ENCODE data around the gene GPX3.

DNA sequence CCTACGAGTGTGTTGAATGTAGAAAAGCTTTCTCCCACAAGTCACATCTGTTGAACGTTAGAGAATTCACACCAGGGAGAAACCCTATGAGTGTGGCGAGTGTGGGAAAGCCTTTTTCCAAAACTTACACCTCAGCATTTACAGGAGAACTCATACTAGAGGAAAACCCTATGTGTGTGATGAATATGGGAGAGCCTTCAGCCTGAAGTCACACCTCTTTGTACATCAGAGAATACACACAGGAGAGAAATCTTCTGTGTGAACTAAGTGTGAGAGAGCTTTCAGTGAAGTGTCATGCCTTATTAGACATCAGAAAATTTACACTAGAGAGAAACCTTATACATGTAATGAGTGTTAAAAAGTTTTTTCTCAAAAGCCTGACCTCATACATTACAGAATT, 41.8 kb upstream of the GPX3 start:
- TF ChIP-seq, protein P1, sequence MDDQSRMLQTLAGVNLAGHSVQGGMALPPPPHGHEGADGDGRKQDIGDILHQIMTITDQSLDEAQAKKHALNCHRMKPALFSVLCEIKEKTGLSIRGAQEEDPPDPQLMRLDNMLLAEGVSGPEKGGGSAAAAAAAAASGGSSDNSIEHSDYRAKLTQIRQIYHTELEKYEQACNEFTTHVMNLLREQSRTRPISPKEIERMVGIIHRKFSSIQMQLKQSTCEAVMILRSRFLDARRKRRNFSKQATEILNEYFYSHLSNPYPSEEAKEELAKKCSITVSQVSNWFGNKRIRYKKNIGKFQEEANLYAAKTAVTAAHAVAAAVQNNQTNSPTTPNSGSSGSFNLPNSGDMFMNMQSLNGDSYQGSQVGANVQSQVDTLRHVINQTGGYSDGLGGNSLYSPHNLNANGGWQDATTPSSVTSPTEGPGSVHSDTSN (IDR thresholded peaks at IDR 0.05; ENCODE audit: insufficient replicate concordance, low read depth, low read length), result no peak
- TF ChIP-seq POLR2A (IDR thresholded peaks at IDR 0.05; ENCODE audit: low read depth, low read length), result no peak
- TF ChIP-seq SPI1 (IDR thresholded peaks at IDR 0.05; ENCODE audit: borderline replicate concordance, insufficient read depth, low read depth, low read length), result no peak
- TF ChIP-seq, protein P2, sequence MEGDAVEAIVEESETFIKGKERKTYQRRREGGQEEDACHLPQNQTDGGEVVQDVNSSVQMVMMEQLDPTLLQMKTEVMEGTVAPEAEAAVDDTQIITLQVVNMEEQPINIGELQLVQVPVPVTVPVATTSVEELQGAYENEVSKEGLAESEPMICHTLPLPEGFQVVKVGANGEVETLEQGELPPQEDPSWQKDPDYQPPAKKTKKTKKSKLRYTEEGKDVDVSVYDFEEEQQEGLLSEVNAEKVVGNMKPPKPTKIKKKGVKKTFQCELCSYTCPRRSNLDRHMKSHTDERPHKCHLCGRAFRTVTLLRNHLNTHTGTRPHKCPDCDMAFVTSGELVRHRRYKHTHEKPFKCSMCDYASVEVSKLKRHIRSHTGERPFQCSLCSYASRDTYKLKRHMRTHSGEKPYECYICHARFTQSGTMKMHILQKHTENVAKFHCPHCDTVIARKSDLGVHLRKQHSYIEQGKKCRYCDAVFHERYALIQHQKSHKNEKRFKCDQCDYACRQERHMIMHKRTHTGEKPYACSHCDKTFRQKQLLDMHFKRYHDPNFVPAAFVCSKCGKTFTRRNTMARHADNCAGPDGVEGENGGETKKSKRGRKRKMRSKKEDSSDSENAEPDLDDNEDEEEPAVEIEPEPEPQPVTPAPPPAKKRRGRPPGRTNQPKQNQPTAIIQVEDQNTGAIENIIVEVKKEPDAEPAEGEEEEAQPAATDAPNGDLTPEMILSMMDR (IDR thresholded peaks at IDR 0.05 in 2 of 3, conservative IDR thresholded peaks at IDR 0.05 in 1 of 3; ENCODE audit: control insufficient read depth in 2 of 3, extremely low read depth in 1 of 3, insufficient read depth in 1 of 3, low read depth in 3 of 3, low read length in 3 of 3), result no peak
- TF ChIP-seq EP300 (IDR thresholded peaks at IDR 0.05; ENCODE audit: borderline replicate concordance in 1 of 2, control insufficient read depth in 1 of 2, low read depth in 2 of 2, low read length in 2 of 2), result no peak
- TF ChIP-seq CHD4 (IDR thresholded peaks at IDR 0.05), result no peak
- TF ChIP-seq, protein P3, sequence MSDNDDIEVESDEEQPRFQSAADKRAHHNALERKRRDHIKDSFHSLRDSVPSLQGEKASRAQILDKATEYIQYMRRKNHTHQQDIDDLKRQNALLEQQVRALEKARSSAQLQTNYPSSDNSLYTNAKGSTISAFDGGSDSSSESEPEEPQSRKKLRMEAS (IDR thresholded peaks at IDR 0.05; ENCODE audit: low read depth, low read length), result no peak
- TF ChIP-seq NFXL1 (IDR thresholded peaks at IDR 0.05; ENCODE audit: borderline replicate concordance), result no peak
- TF ChIP-seq ASH2L (IDR thresholded peaks at IDR 0.05; ENCODE audit: borderline replicate concordance, low read depth), result no peak
- TF ChIP-seq PML (IDR thresholded peaks at IDR 0.05; ENCODE audit: low read length), result no peak
- TF ChIP-seq, protein P4, sequence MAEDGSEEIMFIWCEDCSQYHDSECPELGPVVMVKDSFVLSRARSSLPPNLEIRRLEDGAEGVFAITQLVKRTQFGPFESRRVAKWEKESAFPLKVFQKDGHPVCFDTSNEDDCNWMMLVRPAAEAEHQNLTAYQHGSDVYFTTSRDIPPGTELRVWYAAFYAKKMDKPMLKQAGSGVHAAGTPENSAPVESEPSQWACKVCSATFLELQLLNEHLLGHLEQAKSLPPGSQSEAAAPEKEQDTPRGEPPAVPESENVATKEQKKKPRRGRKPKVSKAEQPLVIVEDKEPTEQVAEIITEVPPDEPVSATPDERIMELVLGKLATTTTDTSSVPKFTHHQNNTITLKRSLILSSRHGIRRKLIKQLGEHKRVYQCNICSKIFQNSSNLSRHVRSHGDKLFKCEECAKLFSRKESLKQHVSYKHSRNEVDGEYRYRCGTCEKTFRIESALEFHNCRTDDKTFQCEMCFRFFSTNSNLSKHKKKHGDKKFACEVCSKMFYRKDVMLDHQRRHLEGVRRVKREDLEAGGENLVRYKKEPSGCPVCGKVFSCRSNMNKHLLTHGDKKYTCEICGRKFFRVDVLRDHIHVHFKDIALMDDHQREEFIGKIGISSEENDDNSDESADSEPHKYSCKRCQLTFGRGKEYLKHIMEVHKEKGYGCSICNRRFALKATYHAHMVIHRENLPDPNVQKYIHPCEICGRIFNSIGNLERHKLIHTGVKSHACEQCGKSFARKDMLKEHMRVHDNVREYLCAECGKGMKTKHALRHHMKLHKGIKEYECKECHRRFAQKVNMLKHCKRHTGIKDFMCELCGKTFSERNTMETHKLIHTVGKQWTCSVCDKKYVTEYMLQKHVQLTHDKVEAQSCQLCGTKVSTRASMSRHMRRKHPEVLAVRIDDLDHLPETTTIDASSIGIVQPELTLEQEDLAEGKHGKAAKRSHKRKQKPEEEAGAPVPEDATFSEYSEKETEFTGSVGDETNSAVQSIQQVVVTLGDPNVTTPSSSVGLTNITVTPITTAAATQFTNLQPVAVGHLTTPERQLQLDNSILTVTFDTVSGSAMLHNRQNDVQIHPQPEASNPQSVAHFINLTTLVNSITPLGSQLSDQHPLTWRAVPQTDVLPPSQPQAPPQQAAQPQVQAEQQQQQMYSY (CRISPR knock-in tag; IDR thresholded peaks at IDR 0.05), result no peak
- no peak for TF ChIP-seq TARDBP (IDR thresholded peaks at IDR 0.05; ENCODE audit: borderline replicate concordance)
- TF ChIP-seq, protein P5, sequence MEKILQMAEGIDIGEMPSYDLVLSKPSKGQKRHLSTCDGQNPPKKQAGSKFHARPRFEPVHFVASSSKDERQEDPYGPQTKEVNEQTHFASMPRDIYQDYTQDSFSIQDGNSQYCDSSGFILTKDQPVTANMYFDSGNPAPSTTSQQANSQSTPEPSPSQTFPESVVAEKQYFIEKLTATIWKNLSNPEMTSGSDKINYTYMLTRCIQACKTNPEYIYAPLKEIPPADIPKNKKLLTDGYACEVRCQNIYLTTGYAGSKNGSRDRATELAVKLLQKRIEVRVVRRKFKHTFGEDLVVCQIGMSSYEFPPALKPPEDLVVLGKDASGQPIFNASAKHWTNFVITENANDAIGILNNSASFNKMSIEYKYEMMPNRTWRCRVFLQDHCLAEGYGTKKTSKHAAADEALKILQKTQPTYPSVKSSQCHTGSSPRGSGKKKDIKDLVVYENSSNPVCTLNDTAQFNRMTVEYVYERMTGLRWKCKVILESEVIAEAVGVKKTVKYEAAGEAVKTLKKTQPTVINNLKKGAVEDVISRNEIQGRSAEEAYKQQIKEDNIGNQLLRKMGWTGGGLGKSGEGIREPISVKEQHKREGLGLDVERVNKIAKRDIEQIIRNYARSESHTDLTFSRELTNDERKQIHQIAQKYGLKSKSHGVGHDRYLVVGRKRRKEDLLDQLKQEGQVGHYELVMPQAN (conservative IDR thresholded peaks at IDR 0.05), result no peak
